Nephron (organoid): ENCODE data around the gene MDH1B.
A peak's percentile ranks its signal among the peaks of the same experiment; 100 is the strongest.

Source experiments
- H3K27ac Mint-ChIP-seq, 3 experiments: 2 replicates each; pipeline ENCODE4 v1.8.0; 2020; ENCODE audit warnings: mixed read lengths in 3 of 3, mild to moderate bottlenecking in 2 of 3, moderate library complexity in 1 of 3
- H3K27me3 Mint-ChIP-seq: 2 replicates; pipeline ENCODE4 v1.8.0; 2021; ENCODE audit warnings: low read depth, mild to moderate bottlenecking, moderate library complexity, mixed read lengths
- H3K36me3 Mint-ChIP-seq: 2 replicates; pipeline ENCODE4 v1.8.0; 2020; ENCODE audit warnings: low read depth, mixed read lengths
- H3K4me1 Mint-ChIP-seq: 2 replicates; pipeline ENCODE4 v1.8.0; 2020; ENCODE audit warnings: mixed read lengths
- H3K4me3 Mint-ChIP-seq, 3 experiments: 2 replicates each; pipeline ENCODE4 v1.8.0; 2020; ENCODE audit warnings: mild to moderate bottlenecking in 3 of 3, mixed read lengths in 3 of 3, moderate library complexity in 2 of 3
- H3K9me3 Mint-ChIP-seq: 2 replicates; pipeline ENCODE4 v1.8.0; 2020; ENCODE audit warnings: mixed read lengths
- TF ChIP-seq, protein P1 (sequence below), 3 experiments: fragments of 200-600 bp; sonication (generic); IDR thresholded peaks; one replicate each; pipeline ENCODE4 v1.5.0; 2021; ENCODE audit warnings: antibody characterized with exemption in 3 of 3; ENCODE audit not compliant: unreplicated experiment in 3 of 3

MDH1B gene

DNA sequence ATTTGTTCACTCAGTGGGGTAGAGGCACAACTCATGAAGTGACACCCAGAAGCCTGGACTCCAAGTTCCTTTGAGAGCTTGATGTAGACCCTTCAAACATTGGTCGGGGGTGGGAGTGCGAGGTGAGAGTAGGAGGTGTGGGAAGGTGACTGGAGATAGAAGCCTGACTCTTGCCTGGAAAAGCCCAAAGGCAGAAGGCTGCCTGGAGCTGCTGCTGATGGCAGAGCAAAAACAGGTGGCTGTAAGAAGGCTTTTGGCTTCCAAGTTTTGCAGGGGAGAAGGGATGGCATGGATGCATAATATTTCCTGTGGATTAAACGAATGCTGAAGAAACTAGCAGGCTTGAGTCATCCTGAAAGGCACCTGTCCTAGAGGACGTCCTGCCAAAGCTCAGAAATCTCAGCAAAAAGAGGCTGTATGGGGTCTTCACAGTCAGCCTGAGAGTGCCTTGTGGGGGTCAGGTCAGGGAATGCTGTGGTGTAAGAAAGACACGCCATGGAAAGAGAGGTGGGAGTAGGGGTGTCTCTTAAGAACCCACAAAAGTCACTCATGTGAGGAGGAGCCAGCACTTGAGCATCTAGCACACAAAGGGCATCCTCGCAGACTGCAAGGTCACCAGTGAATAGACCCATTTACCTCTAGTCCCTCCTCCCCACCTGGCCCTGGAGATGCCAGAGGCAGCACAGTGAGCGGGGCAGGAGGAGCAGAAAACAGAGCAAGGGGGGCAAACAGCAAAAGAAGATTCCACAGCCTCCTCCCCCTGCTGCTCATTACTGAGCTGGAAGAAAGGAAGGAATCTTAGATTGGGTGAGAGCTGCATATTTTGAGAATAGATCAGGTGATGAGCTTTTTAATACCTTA is 37.8 kb upstream of the MDH1B start:
- Mint-ChIP-seq H3K27ac (peak overlapping the region; percentile 4 to 46 (median 37)), H3K4me3 (no peak overlapping the region), H3K4me1 (peaks cover 47% of the 10 kb centered on the region), H3K27me3 (no peaks in the 10 kb centered on the region), H3K9me3 (no peaks in the 10 kb centered on the region), H3K36me3 (peaks cover 4% of the 10 kb centered on the region)
- TF ChIP-seq, protein P1, sequence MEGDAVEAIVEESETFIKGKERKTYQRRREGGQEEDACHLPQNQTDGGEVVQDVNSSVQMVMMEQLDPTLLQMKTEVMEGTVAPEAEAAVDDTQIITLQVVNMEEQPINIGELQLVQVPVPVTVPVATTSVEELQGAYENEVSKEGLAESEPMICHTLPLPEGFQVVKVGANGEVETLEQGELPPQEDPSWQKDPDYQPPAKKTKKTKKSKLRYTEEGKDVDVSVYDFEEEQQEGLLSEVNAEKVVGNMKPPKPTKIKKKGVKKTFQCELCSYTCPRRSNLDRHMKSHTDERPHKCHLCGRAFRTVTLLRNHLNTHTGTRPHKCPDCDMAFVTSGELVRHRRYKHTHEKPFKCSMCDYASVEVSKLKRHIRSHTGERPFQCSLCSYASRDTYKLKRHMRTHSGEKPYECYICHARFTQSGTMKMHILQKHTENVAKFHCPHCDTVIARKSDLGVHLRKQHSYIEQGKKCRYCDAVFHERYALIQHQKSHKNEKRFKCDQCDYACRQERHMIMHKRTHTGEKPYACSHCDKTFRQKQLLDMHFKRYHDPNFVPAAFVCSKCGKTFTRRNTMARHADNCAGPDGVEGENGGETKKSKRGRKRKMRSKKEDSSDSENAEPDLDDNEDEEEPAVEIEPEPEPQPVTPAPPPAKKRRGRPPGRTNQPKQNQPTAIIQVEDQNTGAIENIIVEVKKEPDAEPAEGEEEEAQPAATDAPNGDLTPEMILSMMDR (IDR thresholded peaks at IDR 0.05; ENCODE audit: unreplicated experiment in 3 of 3), result no peak

DNA sequence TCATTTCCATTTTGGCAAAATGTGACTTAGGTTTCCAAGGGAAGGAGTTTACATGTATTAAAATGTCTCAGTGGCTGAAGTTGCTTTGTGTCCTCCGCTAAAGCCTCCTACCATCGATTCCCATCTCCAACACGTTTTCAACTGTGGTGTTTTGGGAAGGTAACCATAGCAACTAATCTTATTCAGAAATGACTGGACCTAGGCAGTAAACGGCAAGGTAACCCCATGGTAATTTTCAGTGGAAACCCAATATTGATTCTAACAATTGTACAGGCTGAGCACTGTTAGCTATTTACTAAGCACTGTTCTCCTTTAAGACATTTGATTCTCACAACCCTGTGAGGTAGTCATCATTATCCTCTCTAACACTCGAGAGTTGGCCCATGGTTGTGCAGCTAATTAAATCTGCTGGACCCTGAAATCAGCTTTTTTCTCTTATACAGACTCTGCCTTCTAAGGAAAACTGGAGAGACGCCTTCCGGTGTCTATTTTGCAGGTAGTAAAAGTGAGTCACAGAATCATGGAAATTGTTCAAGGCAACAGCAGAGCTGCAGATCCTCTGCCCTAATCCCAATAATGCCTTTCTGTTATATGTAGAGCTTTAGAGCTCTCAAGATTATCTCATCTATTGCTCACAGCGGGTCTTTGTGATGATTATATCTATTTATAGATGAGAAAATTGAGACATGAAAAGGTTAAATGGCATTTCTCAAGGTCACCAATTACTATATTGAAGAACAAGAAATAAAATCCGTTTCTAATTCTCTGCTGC is 36.5 kb upstream of the MDH1B start:
- H3K9me3 Mint-ChIP-seq, result no peaks in the 10 kb centered on the region
- H3K4me1 Mint-ChIP-seq, result peaks cover 47% of the 10 kb centered on the region
- no peak overlapping the region for H3K4me3 Mint-ChIP-seq
- H3K27me3 Mint-ChIP-seq, result no peaks in the 10 kb centered on the region
- peak overlapping the region in 1 of 3 experiments; percentile 46 for H3K27ac Mint-ChIP-seq
- TF ChIP-seq, protein P1 (IDR thresholded peaks at IDR 0.05; ENCODE audit: unreplicated experiment in 3 of 3), result no peak
- H3K36me3 Mint-ChIP-seq, result peaks cover 5% of the 10 kb centered on the region

DNA sequence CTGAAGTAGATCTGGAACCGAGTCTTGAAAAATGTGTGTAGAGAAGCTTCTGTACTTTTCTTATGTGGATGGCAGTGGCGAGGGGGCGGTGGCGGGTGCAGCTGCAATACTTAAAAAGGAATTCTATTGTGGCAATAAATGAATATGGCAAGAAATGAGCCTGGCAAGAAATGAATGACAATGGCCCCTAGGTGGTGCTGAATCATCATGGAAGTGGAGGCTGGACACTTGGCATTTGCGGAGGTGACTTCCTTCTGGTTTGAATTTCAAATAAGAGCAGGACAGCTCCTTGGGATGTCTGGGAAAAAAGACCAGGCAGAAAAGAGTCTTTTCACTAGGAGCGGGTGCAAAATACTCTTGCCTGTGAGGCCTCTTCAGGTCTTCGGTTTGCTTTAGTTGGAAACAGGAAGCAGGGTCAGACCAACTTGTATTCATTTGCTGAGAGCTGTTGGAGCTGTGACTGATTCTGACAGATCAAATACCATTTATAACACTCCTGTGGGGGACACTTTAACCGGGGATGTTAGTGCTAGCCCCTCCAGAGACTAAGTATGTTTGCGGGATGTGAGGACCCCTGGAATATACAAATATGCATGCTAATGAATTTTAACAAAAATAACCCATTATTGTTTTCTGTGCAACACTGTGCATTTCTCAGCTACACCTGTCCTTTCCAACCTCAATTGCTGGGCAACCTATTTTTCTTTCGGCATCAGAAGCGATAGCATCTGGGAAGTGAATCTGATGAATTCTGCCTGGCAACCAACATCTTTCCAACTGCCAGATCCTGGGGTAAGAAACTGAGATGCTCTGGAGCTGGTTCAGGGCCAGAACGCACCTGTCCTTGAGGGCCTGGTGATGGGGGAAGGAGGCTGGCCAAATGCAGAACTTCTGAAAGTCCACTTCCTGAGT is 35.6 kb upstream of the MDH1B start:
- Mint-ChIP-seq H3K27ac (peak overlapping the region; percentile 20 to 77 (median 73)), H3K27me3 (no peaks in the 10 kb centered on the region), H3K4me1 (peaks cover 41% of the 10 kb centered on the region), H3K9me3 (no peaks in the 10 kb centered on the region), H3K4me3 (peak overlapping the region in 1 of 3 experiments; percentile 28), H3K36me3 (peaks cover 8% of the 10 kb centered on the region)
- TF ChIP-seq, protein P1 (IDR thresholded peaks at IDR 0.05; ENCODE audit: unreplicated experiment in 3 of 3), result peak; percentile 70 to 76 (median 75)

DNA sequence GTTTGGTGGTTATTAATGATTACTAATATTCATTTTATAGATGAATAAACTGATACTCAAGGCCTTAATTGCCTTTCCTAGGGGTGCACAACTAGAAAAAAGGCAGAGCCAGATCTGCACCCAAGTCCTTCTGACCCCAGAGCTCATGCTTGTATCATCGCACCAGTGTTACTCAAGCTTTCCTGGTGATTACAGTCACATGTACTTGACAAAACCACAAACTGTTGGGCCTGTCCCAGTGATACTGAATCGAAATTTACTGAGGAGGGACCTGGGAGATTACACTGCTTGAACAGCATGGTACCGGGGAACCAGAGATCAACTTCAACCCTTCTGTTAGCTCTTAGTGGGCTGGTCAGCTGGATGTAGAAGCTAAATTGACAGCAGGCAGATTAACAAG is 34.0 kb upstream of the MDH1B start:
- Mint-ChIP-seq H3K27me3 (no peaks in the 10 kb centered on the region), H3K4me1 (peaks cover 34% of the 10 kb centered on the region), H3K9me3 (no peaks in the 10 kb centered on the region), H3K27ac (peak overlapping the region in 2 of 3 experiments; percentile 13 to 28), H3K36me3 (peaks cover 18% of the 10 kb centered on the region), H3K4me3 (no peak overlapping the region)
- TF ChIP-seq, protein P1 (IDR thresholded peaks at IDR 0.05; ENCODE audit: unreplicated experiment in 3 of 3), result no peak

DNA sequence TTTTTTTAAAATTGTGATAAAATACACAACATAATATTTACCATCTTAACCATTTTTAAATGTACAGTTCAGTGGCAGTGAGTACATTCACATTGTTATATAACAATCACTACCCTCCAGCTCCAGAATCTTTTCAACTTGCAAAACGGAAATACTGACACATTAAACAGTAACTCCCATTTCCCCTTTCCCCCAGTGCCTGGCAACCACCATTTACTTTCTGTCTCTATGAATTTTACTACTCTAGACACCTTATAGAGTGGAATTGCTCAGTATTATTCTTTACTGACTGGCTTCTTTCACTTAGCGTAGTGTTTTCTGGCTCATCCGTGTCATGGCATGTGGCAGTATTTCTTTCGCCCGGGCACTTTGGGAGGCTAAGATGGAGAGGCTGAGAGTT is 32.9 kb upstream of the MDH1B start:
- Mint-ChIP-seq H3K9me3 (no peaks in the 10 kb centered on the region), H3K27me3 (no peaks in the 10 kb centered on the region), H3K36me3 (peaks cover 18% of the 10 kb centered on the region), H3K27ac (no peak overlapping the region), H3K4me1 (peaks cover 26% of the 10 kb centered on the region), H3K4me3 (no peak overlapping the region)
- TF ChIP-seq, protein P1 (IDR thresholded peaks at IDR 0.05; ENCODE audit: unreplicated experiment in 3 of 3), result no peak
